Activated CD8-positive, alpha-beta T cell treated with anti-CD3 and anti-CD28 coated beads for 36 hours (primary cell): ENCODE results near the gene ANKRD26. TPM values are rescaled to one million over a fixed set of nuclear protein-coding genes. Genes with fewer than 3 reads are reported as not detected.
A peak's percentile ranks its signal among the peaks of the same experiment; 100 is the strongest.

Experiments used
- ATAC-seq: fragments of 200-7000 bp; cut with Tn5 transposase; one replicate; pipeline ENCODE4 v1.10.0; 2021; ENCODE audit warnings: mild to moderate bottlenecking, moderate library complexity
- CTCF ChIA-PET: fragments of 350-600 bp; sonication (Branson Sonifier 250); formaldehyde crosslinking; loops from one replicate; lab custom pipeline; 2021; ENCODE audit warnings: antibody characterized with exemption; lab: Charles Lee
- POLR2A ChIA-PET: fragments of 350-600 bp; sonication (Branson Sonifier 250); formaldehyde crosslinking; loops from one replicate; lab custom pipeline; 2021; ENCODE audit warnings: antibody characterized with exemption; lab: Charles Lee
- DNase-seq: peaks from one replicate; pipeline ENCODE4 v3.0.0-alpha.2; 2020
- H3K27ac Mint-ChIP-seq: one replicate; pipeline ENCODE4 v1.8.0; 2021; ENCODE audit warnings: mild to moderate bottlenecking, mixed read lengths
- H3K27me3 Mint-ChIP-seq: one replicate; pipeline ENCODE4 v1.8.0; 2021; ENCODE audit warnings: mixed read lengths
- H3K36me3 Mint-ChIP-seq: one replicate; pipeline ENCODE4 v1.8.0; 2021; ENCODE audit warnings: low read depth, mixed read lengths
- H3K4me1 Mint-ChIP-seq: one replicate; pipeline ENCODE4 v1.8.0; 2021; ENCODE audit warnings: low read depth, mixed read lengths
- H3K4me3 Mint-ChIP-seq: one replicate; pipeline ENCODE4 v1.8.0; 2021; ENCODE audit warnings: mild to moderate bottlenecking, moderate library complexity, mixed read lengths
- H3K9me3 Mint-ChIP-seq: one replicate; pipeline ENCODE4 v1.8.0; 2021; ENCODE audit warnings: mixed read lengths
- CTCF ChIP-seq: fragments of 200-600 bp; IDR thresholded peaks from one replicate; pipeline ENCODE4 v1.8.0; 2022; ENCODE audit warnings: antibody characterized with exemption, mild to moderate bottlenecking
- intact Hi-C: fragments of 100-400 bp; cut with micrococcal nuclease; formaldehyde crosslinking; loops from one replicate; pipeline ENCODE4 v1.10.0; 2022
- total RNA-seq, 2 experiments: library from RNA; stranded (reverse); gene quantifications; one replicate each; pipeline ENCODE4 v1.2.3, GENCODE V29; 2021

Gene ANKRD26
- total RNA-seq, 2 experiments from 2014 or later, result 8.3 to 10.4 TPM

- ChIA-PET CTCF (no interaction called here), POLR2A (no interaction called here)
- Mint-ChIP-seq H3K27me3 (no peaks in the 10 kb centered on the region), H3K4me3 (no peak overlapping the region), H3K4me1 (no peaks in the 10 kb centered on the region), H3K9me3 (no peaks in the 10 kb centered on the region), H3K36me3 (peaks cover 32% of the 10 kb centered on the region), H3K27ac (no peak overlapping the region)
- DNase-seq (no peak), ATAC-seq (no peak)
- TF ChIP-seq CTCF, result no peak
- intact Hi-C loops, result no loop called here
Measured at GRCh38 chr10:27138277-27138676, 38.0 kb upstream of the ANKRD26 start.

- no peaks in the 10 kb centered on the region for H3K9me3 Mint-ChIP-seq
- DNase-seq, result no peak
- no peak overlapping the region for H3K4me3 Mint-ChIP-seq
- no peak for ATAC-seq
- ChIA-PET CTCF (interaction anchor here (1.4 kb wide), 1 partner anchor 89 kb away, joined by 5 read pairs; no protein-coding TSS in a partner anchor), POLR2A (interaction anchor here (1.0 kb wide), 2 partner anchors 10 to 20 kb away, joined by 3 to 4 read pairs; partner anchors contain the start of gene YME1L1)
- H3K4me1 Mint-ChIP-seq, result peaks cover 3% of the 10 kb centered on the region
- peak overlapping the region; percentile 37 for H3K27ac Mint-ChIP-seq
- peaks cover 39% of the 10 kb centered on the region for H3K36me3 Mint-ChIP-seq
- intact Hi-C loops, result no loop called here
- no peaks in the 10 kb centered on the region for H3K27me3 Mint-ChIP-seq
- no peak for TF ChIP-seq CTCF
Measured at GRCh38 chr10:27134371-27134770, 34.1 kb upstream of the ANKRD26 start.

- ChIA-PET CTCF (interaction anchor here (1.1 to 1.6 kb wide), 2 partner anchors 14 to 17 kb away, joined by 3 to 4 read pairs; no protein-coding TSS in a partner anchor), POLR2A (interaction anchor here (1.3 to 1.5 kb wide), 2 partner anchors 33 to 50 kb away, joined by 3 to 4 read pairs; no protein-coding TSS in a partner anchor)
- H3K4me3 Mint-ChIP-seq, result no peak overlapping the region
- no peaks in the 10 kb centered on the region for H3K27me3 Mint-ChIP-seq
- ATAC-seq, result no peak
- TF ChIP-seq CTCF, result no peak
- peaks cover 47% of the 10 kb centered on the region for H3K36me3 Mint-ChIP-seq
- no peak for DNase-seq
- H3K9me3 Mint-ChIP-seq, result peaks cover 3% of the 10 kb centered on the region
- H3K27ac Mint-ChIP-seq, result no peak overlapping the region
- H3K4me1 Mint-ChIP-seq, result peaks cover 16% of the 10 kb centered on the region
- intact Hi-C loops, result no loop called here
Measured at GRCh38 chr10:27108165-27108564, 7.9 kb upstream of the ANKRD26 start.

GRCh38 chr10:27104919-27105318, 4.6 kb upstream of the ANKRD26 start:
- intact Hi-C loops, result loop anchor here (5.0 kb wide), 1 partner anchor 137 kb away; the partner anchor contains the start of gene ACBD5
- ATAC-seq, result peak; percentile 28
- Mint-ChIP-seq H3K4me1 (peaks cover 40% of the 10 kb centered on the region), H3K27ac (peak overlapping the region; percentile 87), H3K4me3 (no peak overlapping the region), H3K27me3 (peaks cover 1% of the 10 kb centered on the region), H3K9me3 (peaks cover 4% of the 10 kb centered on the region), H3K36me3 (peaks cover 41% of the 10 kb centered on the region)
- DNase-seq, result peak; percentile 57
- ChIA-PET POLR2A (interaction anchor here (7.0 kb wide), 1 partner anchor 51 kb away, joined by 59 read pairs; the partner anchor contains the start of genes MASTL and YME1L1), CTCF (no interaction called here)
- TF ChIP-seq CTCF, result no peak

GRCh38 chr10:27100813-27101347, 586 bp upstream of the ANKRD26 start:
- Mint-ChIP-seq H3K4me1 (peaks cover 46% of the 10 kb centered on the region), H3K36me3 (peaks cover 23% of the 10 kb centered on the region), H3K4me3 (peak overlapping the region; percentile 91), H3K27me3 (peaks cover 1% of the 10 kb centered on the region), H3K27ac (peak overlapping the region; percentile 93), H3K9me3 (peaks cover 1% of the 10 kb centered on the region)
- ChIA-PET POLR2A (interaction anchor here (0.8 to 7.0 kb wide), 3 partner anchors 12 to 55 kb away, joined by 3 to 59 read pairs (median 11); partner anchors contain the start of genes MASTL and YME1L1), CTCF (interaction anchor here (2.0 kb wide), 1 partner anchor 53 kb away, joined by 6 read pairs; the partner anchor contains the start of gene YME1L1)
- no peak for TF ChIP-seq CTCF
- intact Hi-C loops, result loop anchor here (2.0 to 5.0 kb wide), 2 partner anchors 54 to 141 kb away; partner anchors contain the start of genes ACBD5, MASTL and YME1L1
- DNase-seq, result peak; percentile 57
- peak; percentile 32 for ATAC-seq
